NCI-H510A treated with DMSO at 0.1 percent for 48 hours (cell line): ENCODE results near the gene HERC4.
"Not testable (repeated sequence)": the region's sequence is repeated elsewhere in the genome, so short reads cannot be mapped to it uniquely, and the experiment has no call there.

ENCODE experiments used
- DNase-seq: peaks from one replicate; lab custom pipeline; 2025; lab: John Stamatoyannopoulos, UW

HERC4 gene

GRCh38 chr10:68092512-68092911 is 17.4 kb upstream of the HERC4 start:
- no peak for DNase-seq

GRCh38 chr10:68090586-68090985 is 15.5 kb upstream of the HERC4 start:
- DNase-seq, result no peak

GRCh38 chr10:68088740-68089139 is 13.7 kb upstream of the HERC4 start:
- no peak for DNase-seq

- DNase-seq, result no peak
These were observed 12.8 kb upstream of the HERC4 start for GRCh38 chr10:68087685-68088401.

- DNase-seq, result no peak
These were observed 12.0 kb upstream of the HERC4 start for GRCh38 chr10:68086910-68087684.

- DNase-seq, result no peak
These were observed 10.9 kb upstream of the HERC4 start for GRCh38 chr10:68086011-68086410.

GRCh38 chr10:68084469-68084868 is 9.4 kb upstream of the HERC4 start:
- no peak for DNase-seq

GRCh38 chr10:68083953-68084352 is 8.9 kb upstream of the HERC4 start:
- no peak for DNase-seq

GRCh38 chr10:68082872-68083271 is 7.8 kb upstream of the HERC4 start:
- no peak for DNase-seq

- no peak for DNase-seq
These were observed 6.8 kb upstream of the HERC4 start for GRCh38 chr10:68081916-68082315.

GRCh38 chr10:68080853-68081431 is 5.9 kb upstream of the HERC4 start:
- DNase-seq, result no peak

- no peak for DNase-seq
These were observed 4.4 kb upstream of the HERC4 start for GRCh38 chr10:68079434-68079833.

GRCh38 chr10:68077026-68077425 is 1.9 kb upstream of the HERC4 start:
- DNase-seq, result no peak

GRCh38 chr10:68076081-68076480 is 998 bp upstream of the HERC4 start:
- not testable (repeated sequence) for DNase-seq

GRCh38 chr10:68075550-68076004 is 494 bp upstream of the HERC4 start:
- peak; percentile 60 for DNase-seq

- peak; percentile 50 for DNase-seq
These were observed 880 bp downstream of the HERC4 start for GRCh38 chr10:68074031-68074774.

GRCh38 chr10:68073631-68074030 is 1.5 kb downstream of the HERC4 start:
- no peak for DNase-seq

- DNase-seq, result no peak
These were observed 7.6 kb downstream of the HERC4 start for GRCh38 chr10:68067508-68067907.

- no peak for DNase-seq
These were observed 8.1 kb downstream of the HERC4 start for GRCh38 chr10:68067029-68067428.

GRCh38 chr10:68053553-68053952 is 21.5 kb downstream of the HERC4 start:
- DNase-seq, result no peak

GRCh38 chr10:68052463-68052862 is 22.6 kb downstream of the HERC4 start:
- DNase-seq, result no peak
